Measurements from ENCODE around the gene SLC7A6. TPM values are rescaled to one million over a fixed set of nuclear protein-coding genes. Genes with fewer than 3 reads are reported as not detected.

Gene SLC7A6
- total and polyA plus RNA-seq, 9 donors = 6.0 to 11.2 (median 7.5) TPM

- Histone ChIP-seq H3K4me1 (ENCODE audit: control insufficient read depth, insufficient read depth, low read length) (peaks cover 4% of the 10 kb centered on the region), H3K27ac (ENCODE audit: low read length) (no peak overlapping the region), H3K36me3 (ENCODE audit: control insufficient read depth, insufficient read depth, low read length) (peaks cover 85% of the 10 kb centered on the region), H3K27me3 (ENCODE audit: control insufficient read depth, insufficient read depth, low read length) (no peaks in the 10 kb centered on the region), H3K9me3 (replicated peaks; ENCODE audit: control insufficient read depth, low read depth, low read length) (no peaks in the 10 kb centered on the region), H3K4me3 (ENCODE audit: low read length) (no peak overlapping the region)
- WGBS (ENCODE audit: insufficient coverage) = 90% methylated on average over 5 of the region's 7 CpGs
- no peak for DNase-seq
Measured at GRCh38 chr16:68300734-68301459, 36.6 kb downstream of the SLC7A6 start.

GRCh38 chr16:68306633-68307032 lies 42.3 kb downstream of the SLC7A6 start:
- H3K36me3 ChIP-seq (ENCODE audit: control insufficient read depth, insufficient read depth, low read length) = peaks cover 46% of the 10 kb centered on the region
- H3K27ac ChIP-seq (ENCODE audit: low read length) = no peak overlapping the region
- H3K4me3 ChIP-seq (ENCODE audit: low read length) = no peak overlapping the region
- DNase-seq = no peak
- WGBS (ENCODE audit: insufficient coverage) = 93% methylated on average over 2 of the region's 3 CpGs
- H3K9me3 ChIP-seq (replicated peaks; ENCODE audit: control insufficient read depth, low read depth, low read length) = no peaks in the 10 kb centered on the region
- H3K27me3 ChIP-seq (ENCODE audit: control insufficient read depth, insufficient read depth, low read length) = no peaks in the 10 kb centered on the region
- H3K4me1 ChIP-seq (ENCODE audit: control insufficient read depth, insufficient read depth, low read length) = peaks cover 12% of the 10 kb centered on the region

DNA sequence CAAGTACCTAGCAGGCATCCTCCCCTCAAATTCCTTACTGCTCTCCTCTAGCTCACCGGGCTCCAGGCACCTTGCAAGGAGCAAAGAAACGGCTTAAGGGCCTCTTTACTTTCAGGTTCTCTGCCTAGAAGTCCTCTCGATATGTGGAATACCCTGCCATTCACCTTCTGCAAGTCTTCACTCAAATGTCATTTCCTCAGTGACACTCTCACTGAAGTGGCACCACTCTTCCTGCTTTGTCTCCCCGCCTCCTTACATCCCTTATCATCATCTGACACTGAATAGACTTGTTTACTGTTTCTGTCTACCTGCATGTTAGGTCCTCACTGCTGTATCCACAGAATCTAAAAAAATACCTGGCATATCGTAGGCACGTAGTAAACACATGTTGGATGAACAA lies 45.5 kb downstream of the SLC7A6 start:
- Histone ChIP-seq H3K36me3 (ENCODE audit: control insufficient read depth, insufficient read depth, low read length) (peaks cover 34% of the 10 kb centered on the region), H3K4me1 (ENCODE audit: control insufficient read depth, insufficient read depth, low read length) (peaks cover 18% of the 10 kb centered on the region), H3K27me3 (ENCODE audit: control insufficient read depth, insufficient read depth, low read length) (no peaks in the 10 kb centered on the region), H3K27ac (ENCODE audit: low read length) (no peak overlapping the region), H3K4me3 (ENCODE audit: low read length) (peak overlapping the region; percentile 94), H3K9me3 (replicated peaks; ENCODE audit: control insufficient read depth, low read depth, low read length) (no peaks in the 10 kb centered on the region)
- WGBS (ENCODE audit: insufficient coverage) = 52% methylated on average over 5 of the region's 6 CpGs
- no peak for DNase-seq

- DNase-seq = no peak
- H3K4me1 ChIP-seq (ENCODE audit: control insufficient read depth, insufficient read depth, low read length) = peaks cover 18% of the 10 kb centered on the region
- peaks cover 29% of the 10 kb centered on the region for H3K36me3 ChIP-seq (ENCODE audit: control insufficient read depth, insufficient read depth, low read length)
- H3K27ac ChIP-seq (ENCODE audit: low read length) = peak overlapping the region; percentile 87
- H3K4me3 ChIP-seq (ENCODE audit: low read length) = peak overlapping the region; percentile 94
- H3K9me3 ChIP-seq (replicated peaks; ENCODE audit: control insufficient read depth, low read depth, low read length) = no peaks in the 10 kb centered on the region
- WGBS (ENCODE audit: insufficient coverage) = under 1% methylated on average over 29 of the region's 29 CpGs
- no peaks in the 10 kb centered on the region for H3K27me3 ChIP-seq (ENCODE audit: control insufficient read depth, insufficient read depth, low read length)
Measured at GRCh38 chr16:68310437-68310773, 46.1 kb downstream of the SLC7A6 start.

DNA sequence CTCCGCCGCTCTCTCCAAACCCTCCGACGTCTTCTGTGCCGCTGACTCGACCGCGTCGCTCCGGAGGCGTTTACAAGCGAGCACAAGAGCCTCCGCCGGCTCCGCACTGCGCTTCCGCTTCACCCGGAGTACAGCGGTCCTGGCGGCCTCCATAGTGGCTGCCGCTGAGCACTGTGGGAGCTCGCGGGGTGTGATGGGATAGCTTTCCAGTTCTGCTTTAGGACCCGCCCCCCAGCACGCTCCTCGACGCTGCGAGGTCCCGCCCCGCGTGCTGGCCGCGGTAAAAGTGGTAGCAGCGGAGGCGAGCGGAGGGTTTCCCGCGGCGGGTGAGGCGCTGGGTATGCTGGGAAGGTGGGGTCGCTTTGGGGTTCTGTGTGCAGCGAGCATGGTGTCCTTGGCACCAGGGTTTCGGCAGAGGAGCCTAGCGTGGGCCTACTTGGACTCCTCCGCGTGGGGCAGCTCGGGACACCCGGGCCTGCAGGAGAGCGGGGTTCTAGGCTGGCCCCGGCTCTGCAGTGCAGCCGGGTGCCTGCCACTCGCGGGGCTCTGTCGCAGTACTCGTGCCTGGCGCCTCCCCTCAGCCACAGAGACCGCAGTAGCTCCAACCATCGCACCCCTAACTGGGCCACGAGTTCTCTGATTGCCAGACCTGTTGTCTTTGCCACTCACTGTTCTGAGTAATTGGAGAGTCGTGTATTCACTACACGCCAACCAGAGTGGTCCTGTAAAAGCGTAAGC lies 46.6 kb downstream of the SLC7A6 start, which contains the start of the genes PRMT7 and SLC7A6OS:
Gene PRMT7, plus strand, starts transcription at position 246 of the 738 bp plus-strand sequence. CDS start 4,961 bp downstream, outside the sequence.
Gene SLC7A6OS, minus strand, starts transcription at position 173 of the 738 bp plus-strand sequence. Its CDS starts 20 bp downstream, at position 153.
- under 1% methylated on average over 58 of the region's 62 CpGs for WGBS (ENCODE audit: insufficient coverage)
- peaks cover 31% of the 10 kb centered on the region for H3K36me3 ChIP-seq (ENCODE audit: control insufficient read depth, insufficient read depth, low read length)

GRCh38 chr16:68313116-68313515 lies 48.8 kb downstream of the SLC7A6 start:
- no peak for DNase-seq
- no CpG with 5 or more reads among the region's 4 CpGs for WGBS (ENCODE audit: insufficient coverage)
- Histone ChIP-seq H3K27me3 (ENCODE audit: control insufficient read depth, insufficient read depth, low read length) (no peaks in the 10 kb centered on the region), H3K9me3 (replicated peaks; ENCODE audit: control insufficient read depth, low read depth, low read length) (no peaks in the 10 kb centered on the region), H3K4me3 (ENCODE audit: low read length) (no peak overlapping the region), H3K27ac (ENCODE audit: low read length) (no peak overlapping the region), H3K36me3 (ENCODE audit: control insufficient read depth, insufficient read depth, low read length) (peaks cover 35% of the 10 kb centered on the region), H3K4me1 (ENCODE audit: control insufficient read depth, insufficient read depth, low read length) (peaks cover 18% of the 10 kb centered on the region)

More for the DNA sequence above, 46.6 kb downstream of the SLC7A6 start, which contains the start of the genes PRMT7 and SLC7A6OS:
- Histone ChIP-seq H3K9me3 (replicated peaks; ENCODE audit: control insufficient read depth, low read depth, low read length) (no peaks in the 10 kb centered on the region), H3K27ac (ENCODE audit: low read length) (peak within 1 kb of the TSS; percentile 87), H3K4me1 (ENCODE audit: control insufficient read depth, insufficient read depth, low read length) (peaks cover 18% of the 10 kb centered on the region), H3K4me3 (ENCODE audit: low read length) (peak within 1 kb of the TSS; percentile 94), H3K27me3 (ENCODE audit: control insufficient read depth, insufficient read depth, low read length) (no peaks in the 10 kb centered on the region)
- peak; percentile 97 for DNase-seq

DNA sequence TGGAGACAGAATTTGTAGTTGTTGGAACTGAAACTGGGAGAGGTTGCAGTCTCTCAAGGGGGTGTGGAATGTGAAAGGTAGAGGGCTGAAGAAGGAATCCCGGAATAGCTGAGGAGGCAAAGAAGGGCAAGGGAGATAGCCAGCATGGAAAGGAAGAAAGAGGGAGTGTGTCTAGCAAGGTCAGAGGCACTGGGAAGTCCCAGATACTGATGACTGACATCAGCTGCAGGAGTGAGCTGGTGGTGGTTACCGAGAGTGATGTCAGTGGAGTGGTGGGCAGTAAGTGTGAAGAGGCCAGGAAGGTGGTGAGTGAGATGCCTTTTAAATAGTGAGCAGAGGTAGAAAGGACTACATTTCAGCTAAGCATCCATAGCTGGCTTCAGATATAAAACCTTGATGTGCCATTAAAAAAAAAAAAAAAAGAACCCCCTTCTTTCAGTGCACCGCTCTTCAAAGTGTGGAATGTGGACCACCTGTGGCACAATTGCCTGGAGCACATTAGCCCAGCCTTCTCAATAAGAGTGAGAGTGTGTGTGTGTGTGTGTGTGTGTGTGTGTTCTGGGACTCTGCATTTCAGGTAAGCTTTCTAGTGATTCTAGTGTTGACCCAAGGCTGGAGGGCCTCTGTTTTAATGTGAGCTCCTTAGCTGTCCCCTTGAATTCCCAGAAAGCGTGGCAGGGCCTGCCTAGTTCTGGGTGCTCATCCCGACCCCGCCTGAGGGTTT lies 55.0 kb downstream of the SLC7A6 start:
- Histone ChIP-seq H3K27me3 (ENCODE audit: control insufficient read depth, insufficient read depth, low read length) (no peaks in the 10 kb centered on the region), H3K4me3 (ENCODE audit: low read length) (no peak overlapping the region), H3K4me1 (ENCODE audit: control insufficient read depth, insufficient read depth, low read length) (no peaks in the 10 kb centered on the region), H3K27ac (ENCODE audit: low read length) (no peak overlapping the region), H3K9me3 (replicated peaks; ENCODE audit: control insufficient read depth, low read depth, low read length) (no peaks in the 10 kb centered on the region), H3K36me3 (ENCODE audit: control insufficient read depth, insufficient read depth, low read length) (peaks cover 48% of the 10 kb centered on the region)
- no peak for DNase-seq
- 96% methylated on average over 2 of the region's 6 CpGs for WGBS (ENCODE audit: insufficient coverage)

- H3K27ac ChIP-seq (ENCODE audit: low read length) = no peak overlapping the region
- no peaks in the 10 kb centered on the region for H3K9me3 ChIP-seq (replicated peaks; ENCODE audit: control insufficient read depth, low read depth, low read length)
- no peak for DNase-seq
- no peak overlapping the region for H3K4me3 ChIP-seq (ENCODE audit: low read length)
- H3K27me3 ChIP-seq (ENCODE audit: control insufficient read depth, insufficient read depth, low read length) = no peaks in the 10 kb centered on the region
- peaks cover 56% of the 10 kb centered on the region for H3K36me3 ChIP-seq (ENCODE audit: control insufficient read depth, insufficient read depth, low read length)
- 91% methylated on average over 4 of the region's 5 CpGs for WGBS (ENCODE audit: insufficient coverage)
- no peaks in the 10 kb centered on the region for H3K4me1 ChIP-seq (ENCODE audit: control insufficient read depth, insufficient read depth, low read length)
Measured at GRCh38 chr16:68324336-68324735, 60.0 kb downstream of the SLC7A6 start.

GRCh38 chr16:68324780-68325357 lies 60.5 kb downstream of the SLC7A6 start:
- H3K36me3 ChIP-seq (ENCODE audit: control insufficient read depth, insufficient read depth, low read length) = peaks cover 51% of the 10 kb centered on the region
- 85% methylated on average over 6 of the region's 8 CpGs for whole genome bisulfite sequencing (ENCODE audit: insufficient coverage)
- H3K27ac ChIP-seq (ENCODE audit: low read length) = no peak overlapping the region
- no peaks in the 10 kb centered on the region for H3K9me3 ChIP-seq (replicated peaks; ENCODE audit: control insufficient read depth, low read depth, low read length)
- no peak overlapping the region for H3K4me3 ChIP-seq (ENCODE audit: low read length)
- no peaks in the 10 kb centered on the region for H3K4me1 ChIP-seq (ENCODE audit: control insufficient read depth, insufficient read depth, low read length)
- DNase-seq = no peak
- H3K27me3 ChIP-seq (ENCODE audit: control insufficient read depth, insufficient read depth, low read length) = no peaks in the 10 kb centered on the region

Measured in muscle of leg (tissue), 11 donors.